HepG2 (cell line): ENCODE data around the gene BBS1. TPM values are rescaled to one million over a fixed set of nuclear protein-coding genes. Genes with fewer than 3 reads are reported as not detected.

Experiments used
- ATAC-seq: fragments of 200-7000 bp; cut with Tn5 transposase; 3 replicates; pipeline ENCODE4 v1.9.1; 2020; ENCODE audit warnings: mild to moderate bottlenecking, moderate library complexity
- BruUV-seq: library from RNA; stranded (reverse); fragments of 400-500 nt; replicated peaks from 2 replicates; lab custom pipeline; 2021; lab: Mats Ljungman, UMichigan
- CTCF ChIA-PET: fragments of 300-600 bp; formaldehyde crosslinking; extraction: SDS; loops from one replicate; lab custom pipeline; 2021; ENCODE audit warnings: low total read pairs, inconsistent platforms, low intra/inter-chr PET ratio; lab: Yijun Ruan, JAX
- POLR2A ChIA-PET: fragments of 350-600 bp; sonication (Branson Sonifier 250); formaldehyde crosslinking; loops from one replicate; lab custom pipeline; 2020; ENCODE audit warnings: antibody characterized with exemption, inconsistent platforms; lab: Yijun Ruan, JAX
- DNase-seq: peaks from one replicate; pipeline ENCODE4 v3.0.0-alpha.2; 2015; ENCODE audit warnings: low spot score
- FAIRE-seq: peaks from 3 replicates; lab custom pipeline; 2011; peaks lifted over from hg19 to GRCh38; lab: Jason Lieb, UNC
- H2AFZ ChIP-seq: one replicate; pipeline ENCODE4 v1.6.1; 2011; ENCODE audit warnings: low read length, inconsistent platforms
- H3K27ac ChIP-seq: fragments of 300-600 bp; 3 replicates; pipeline ENCODE4 v1.8.0; 2011; ENCODE audit warnings: mixed run types, mild to moderate bottlenecking, mixed read lengths, low read length, inconsistent platforms; ENCODE audit not compliant: insufficient read depth; ENCODE audit errors: extremely low read length
- H3K27me3 ChIP-seq, 2 experiments: fragments of 200-600 bp in 1 of 2; 2 replicates in 1 of 2; 3 replicates in 1 of 2; pipeline versions ENCODE4 v1.6.0 to v1.8.0; 2011; ENCODE audit warnings: low read length in 2 of 2, mild to moderate bottlenecking in 2 of 2, moderate library complexity in 2 of 2, inconsistent platforms in 1 of 2; ENCODE audit not compliant: insufficient read depth in 2 of 2, control insufficient read depth in 1 of 2
- H3K36me3 ChIP-seq, 2 experiments: fragments of 200-600 bp in 1 of 2; replicated peaks in 1 of 2; 2 replicates in 1 of 2; 3 replicates in 1 of 2; pipeline versions ENCODE4 v1.5.1 to v1.8.0; 2011; ENCODE audit warnings: low read length in 2 of 2, inconsistent platforms in 1 of 2; ENCODE audit not compliant: insufficient read depth in 2 of 2, control insufficient read depth in 1 of 2
- H3K4me1 ChIP-seq: 2 replicates; pipeline ENCODE4 v1.5.1; 2012; ENCODE audit warnings: low read length, inconsistent platforms; ENCODE audit not compliant: insufficient read depth
- H3K4me2 ChIP-seq: 2 replicates; pipeline ENCODE4 v1.6.0; 2011; ENCODE audit warnings: low read depth, low read length, inconsistent platforms
- H3K4me3 ChIP-seq, 3 experiments: fragments of 200-600 bp in 1 of 3; sonication (generic), shearing (Covaris generic) in 1 of 3; replicated peaks in 1 of 3; 2 replicates each; pipeline ENCODE4 v1.5.1; 2011 to 2016; ENCODE audit warnings: low read length in 3 of 3, inconsistent platforms in 2 of 3, low read depth in 2 of 3, mild to moderate bottlenecking in 2 of 3, control low read depth in 1 of 3, mixed read lengths in 1 of 3; ENCODE audit not compliant: insufficient read depth in 1 of 3
- H3K79me2 ChIP-seq: one replicate; pipeline ENCODE4 v1.6.1; 2011; ENCODE audit warnings: low read length, inconsistent platforms; ENCODE audit not compliant: insufficient read depth
- H3K9ac ChIP-seq: 2 replicates; pipeline ENCODE4 v1.6.0; 2011; ENCODE audit warnings: mild to moderate bottlenecking, low read depth, low read length, inconsistent platforms; ENCODE audit not compliant: insufficient read depth
- H3K9me3 ChIP-seq: 2 replicates; pipeline ENCODE4 v1.5.1; 2012; ENCODE audit warnings: mild to moderate bottlenecking, low read length
- H4K20me1 ChIP-seq: 2 replicates; pipeline ENCODE4 v1.6.0; 2011; ENCODE audit warnings: inconsistent platforms, mild to moderate bottlenecking, low read length, moderate library complexity; ENCODE audit not compliant: insufficient read depth
- ELF1 ChIP-seq: sonication (generic); formaldehyde crosslinking; IDR thresholded peaks from 2 replicates; pipeline ENCODE4 v1.4.0; 2020; ENCODE audit warnings: missing genetic modification reagents
- HOXD1 ChIP-seq: sonication (generic); formaldehyde crosslinking; IDR thresholded peaks from 2 replicates; pipeline ENCODE4 v1.5.0; 2020; ENCODE audit warnings: missing genetic modification reagents
- ZFP36L2 ChIP-seq: sonication (generic); formaldehyde crosslinking; IDR thresholded peaks from 2 replicates; pipeline ENCODE4 v1.4.0; 2020; ENCODE audit warnings: missing genetic modification reagents
- ZNF124 ChIP-seq: sonication (generic); formaldehyde crosslinking; IDR thresholded peaks from 2 replicates; pipeline ENCODE4 v1.4.0; 2020; ENCODE audit warnings: missing genetic modification reagents
- ZNF562 ChIP-seq: sonication (generic); formaldehyde crosslinking; IDR thresholded peaks from 2 replicates; pipeline ENCODE4 v1.8.0; 2022; ENCODE audit warnings: missing genetic modification reagents, borderline replicate concordance
- ZNF746 ChIP-seq: sonication (generic); formaldehyde crosslinking; IDR thresholded peaks from 2 replicates; pipeline ENCODE4 v1.8.0; 2022; ENCODE audit warnings: mild to moderate bottlenecking, missing genetic modification reagents
- ZSCAN30 ChIP-seq: sonication (generic); formaldehyde crosslinking; IDR thresholded peaks from 2 replicates; pipeline ENCODE4 v1.5.0; 2020; ENCODE audit warnings: mild to moderate bottlenecking, missing genetic modification reagents
- WGBS: methylation state at CpG from one replicate; pipeline ENCODE4 v1.1.6; 2017; ENCODE audit warnings: low lambda C conversion rate; 5-methylcytosine and 5-hydroxymethylcytosine counted together
- in situ Hi-C: cut with HindIII; loops from 2 replicates; pipeline ENCODE4 v1.10.0; 2017; ENCODE audit warnings: low pct_unique_long_range_greater_than_20kb; ENCODE audit not compliant: extremely low pct_ligation_motif_present
- intact Hi-C: fragments of 100-400 bp; cut with micrococcal nuclease; formaldehyde crosslinking; loops from one replicate; pipeline ENCODE4 v1.10.0; 2022; ENCODE audit not compliant: unreplicated experiment
- polyA plus RNA-seq, 8 experiments: library from polyadenylated mRNA; depleted of rRNA in 3 of 8; stranded (reverse) in 7 of 8; unstranded in 1 of 8; fragments of >200 nt; fragmentation: Illumina TruSeq in 4 of 8; extraction: Trizol in 4 of 8; gene quantifications; 2 replicates each; pipeline versions ENCODE4 v1.2.1 to v1.2.3, GENCODE V29; 2011 to 2016; ENCODE audit warnings: low read depth in 4 of 8, missing spikeins in 1 of 8, mixed read lengths in 1 of 8; ENCODE audit not compliant: insufficient read depth in 1 of 8
- total RNA-seq, 5 experiments: library from RNA; depleted of rRNA; stranded (reverse); fragments of >200 nt; fragmentation: Illumina TruSeq; extraction: Trizol; gene quantifications; 2 replicates each; pipeline ENCODE4 v1.2.3, GENCODE V29; 2016; ENCODE audit warnings: low read depth in 1 of 5
- TF ChIP-seq, protein P1 (sequence below): sonication (generic); formaldehyde crosslinking; IDR thresholded peaks from 2 replicates; pipeline ENCODE4 v1.5.0; 2020; ENCODE audit warnings: mild to moderate bottlenecking, missing genetic modification reagents, borderline replicate concordance
- TF ChIP-seq, protein P2 (sequence below): sonication (generic); formaldehyde crosslinking; IDR thresholded peaks from 2 replicates; pipeline ENCODE4 v1.4.0; 2020; ENCODE audit warnings: missing genetic modification reagents, low read depth, mild to moderate bottlenecking, borderline replicate concordance
- TF ChIP-seq, protein P3 (sequence below): IDR thresholded peaks from 2 replicates; pipeline ENCODE4 v1.6.1; 2016; ENCODE audit warnings: low read depth

BBS1 gene
- total and polyA plus RNA-seq, 2 of the 13 experiments (the other 11 are each of a cell fraction or from before 2014, with no cell fraction given), result 11.7 to 14.1 TPM

DNA sequence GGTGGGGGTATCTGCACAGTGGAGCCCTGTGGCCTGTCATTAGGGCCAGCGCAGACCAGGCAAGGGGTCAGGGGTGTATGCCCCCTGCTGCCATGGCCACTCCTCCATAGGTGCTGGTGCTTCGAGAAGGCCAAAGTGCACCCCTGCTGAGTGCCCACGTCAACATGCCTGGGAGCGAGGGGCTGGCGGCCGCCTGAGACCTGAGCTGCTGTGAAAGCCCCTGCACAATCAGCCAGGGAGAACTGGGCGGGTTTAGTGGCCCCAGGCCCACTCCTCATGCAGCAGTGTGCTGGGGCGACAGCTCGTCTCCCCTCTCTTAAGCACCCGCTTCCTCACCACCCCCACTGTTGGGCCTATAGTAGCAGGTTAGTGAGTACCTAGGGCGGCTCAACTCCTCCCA lies 21.4 kb downstream of the BBS1 start:
- no peak for FAIRE-seq
- Histone ChIP-seq H3K27ac (no peak overlapping the region), H3K4me1 (0 out of 2 replicates have a peak, but pooled peaks cover 7% of the 10 kb centered on the region), H3K9me3 (no peaks in the 10 kb centered on the region), H3K4me3 (no peak overlapping the region), H3K27me3 (no peaks in the 10 kb centered on the region), H2AFZ (no peak overlapping the region), H3K4me2 (no peak overlapping the region), H3K79me2 (no peaks in the 10 kb centered on the region), H4K20me1 (no peaks in the 10 kb centered on the region), H3K9ac (no peak overlapping the region)
- no peak for DNase-seq
- POLR2A ChIA-PET, result interaction anchor here (1.4 kb wide), 1 partner anchor 13 kb away, joined by 4 read pairs; no protein-coding TSS in a partner anchor
- ATAC-seq, result no peak
- no TSS peak for BruUV-seq
- in situ Hi-C loops (no loop called here), intact Hi-C loops (no loop called here)
- CTCF ChIA-PET, result no interaction called here
- no peak for TF ChIP-seq ZFP36L2 (CRISPR knock-in tag)
- TF ChIP-seq, protein P1, sequence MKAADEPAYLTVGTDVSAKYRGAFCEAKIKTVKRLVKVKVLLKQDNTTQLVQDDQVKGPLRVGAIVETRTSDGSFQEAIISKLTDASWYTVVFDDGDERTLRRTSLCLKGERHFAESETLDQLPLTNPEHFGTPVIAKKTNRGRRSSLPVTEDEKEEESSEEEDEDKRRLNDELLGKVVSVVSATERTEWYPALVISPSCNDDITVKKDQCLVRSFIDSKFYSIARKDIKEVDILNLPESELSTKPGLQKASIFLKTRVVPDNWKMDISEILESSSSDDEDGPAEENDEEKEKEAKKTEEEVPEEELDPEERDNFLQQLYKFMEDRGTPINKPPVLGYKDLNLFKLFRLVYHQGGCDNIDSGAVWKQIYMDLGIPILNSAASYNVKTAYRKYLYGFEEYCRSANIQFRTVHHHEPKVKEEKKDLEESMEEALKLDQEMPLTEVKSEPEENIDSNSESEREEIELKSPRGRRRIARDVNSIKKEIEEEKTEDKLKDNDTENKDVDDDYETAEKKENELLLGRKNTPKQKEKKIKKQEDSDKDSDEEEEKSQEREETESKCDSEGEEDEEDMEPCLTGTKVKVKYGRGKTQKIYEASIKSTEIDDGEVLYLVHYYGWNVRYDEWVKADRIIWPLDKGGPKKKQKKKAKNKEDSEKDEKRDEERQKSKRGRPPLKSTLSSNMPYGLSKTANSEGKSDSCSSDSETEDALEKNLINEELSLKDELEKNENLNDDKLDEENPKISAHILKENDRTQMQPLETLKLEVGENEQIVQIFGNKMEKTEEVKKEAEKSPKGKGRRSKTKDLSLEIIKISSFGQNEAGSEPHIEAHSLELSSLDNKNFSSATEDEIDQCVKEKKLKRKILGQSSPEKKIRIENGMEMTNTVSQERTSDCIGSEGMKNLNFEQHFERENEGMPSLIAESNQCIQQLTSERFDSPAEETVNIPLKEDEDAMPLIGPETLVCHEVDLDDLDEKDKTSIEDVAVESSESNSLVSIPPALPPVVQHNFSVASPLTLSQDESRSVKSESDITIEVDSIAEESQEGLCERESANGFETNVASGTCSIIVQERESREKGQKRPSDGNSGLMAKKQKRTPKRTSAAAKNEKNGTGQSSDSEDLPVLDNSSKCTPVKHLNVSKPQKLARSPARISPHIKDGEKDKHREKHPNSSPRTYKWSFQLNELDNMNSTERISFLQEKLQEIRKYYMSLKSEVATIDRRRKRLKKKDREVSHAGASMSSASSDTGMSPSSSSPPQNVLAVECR (CRISPR knock-in tag), result no peak
- no peak for TF ChIP-seq ZSCAN30 (CRISPR knock-in tag)
- TF ChIP-seq HOXD1 (CRISPR knock-in tag), result no peak
- TF ChIP-seq ZNF124 (CRISPR knock-in tag), result no peak
- no peak for TF ChIP-seq ZNF746 (CRISPR knock-in tag)
- TF ChIP-seq, protein P2, sequence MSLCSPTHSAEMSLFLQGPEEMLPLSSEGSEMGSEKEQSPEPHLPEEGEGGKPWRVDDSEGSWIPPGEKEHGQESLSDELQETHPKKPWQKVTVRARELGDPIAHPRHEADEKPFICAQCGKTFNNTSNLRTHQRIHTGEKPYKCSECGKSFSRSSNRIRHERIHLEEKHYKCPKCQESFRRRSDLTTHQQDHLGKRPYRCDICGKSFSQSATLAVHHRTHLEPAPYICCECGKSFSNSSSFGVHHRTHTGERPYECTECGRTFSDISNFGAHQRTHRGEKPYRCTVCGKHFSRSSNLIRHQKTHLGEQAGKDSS (CRISPR knock-in tag), result no peak
- TF ChIP-seq, protein P3, sequence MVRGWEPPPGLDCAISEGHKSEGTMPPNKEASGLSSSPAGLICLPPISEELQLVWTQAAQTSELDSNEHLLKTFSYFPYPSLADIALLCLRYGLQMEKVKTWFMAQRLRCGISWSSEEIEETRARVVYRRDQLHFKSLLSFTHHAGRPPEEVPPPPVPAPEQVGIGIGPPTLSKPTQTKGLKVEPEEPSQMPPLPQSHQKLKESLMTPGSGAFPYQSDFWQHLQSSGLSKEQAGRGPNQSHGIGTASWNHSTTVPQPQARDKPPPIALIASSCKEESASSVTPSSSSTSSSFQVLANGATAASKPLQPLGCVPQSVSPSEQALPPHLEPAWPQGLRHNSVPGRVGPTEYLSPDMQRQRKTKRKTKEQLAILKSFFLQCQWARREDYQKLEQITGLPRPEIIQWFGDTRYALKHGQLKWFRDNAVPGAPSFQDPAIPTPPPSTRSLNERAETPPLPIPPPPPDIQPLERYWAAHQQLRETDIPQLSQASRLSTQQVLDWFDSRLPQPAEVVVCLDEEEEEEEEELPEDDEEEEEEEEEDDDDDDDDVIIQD, result no peak
- no peak for TF ChIP-seq ZNF562 (CRISPR knock-in tag)
- TF ChIP-seq ELF1, result no peak
- TF ChIP-seq, all 625 proteins: peak for 0
- peaks cover 0 to 3% of the 10 kb centered on the region in 2 experiments; a peak in 2 of 5 replicates for H3K36me3 ChIP-seq
- WGBS, result 88% methylated on average over 5 of the region's 11 CpGs
